Measurements from ENCODE around the gene RBM39.
"Not testable (repeated sequence)": the region's sequence is repeated elsewhere in the genome, so short reads cannot be mapped to it uniquely, and the experiment has no call there.

RBM39 gene

DNA sequence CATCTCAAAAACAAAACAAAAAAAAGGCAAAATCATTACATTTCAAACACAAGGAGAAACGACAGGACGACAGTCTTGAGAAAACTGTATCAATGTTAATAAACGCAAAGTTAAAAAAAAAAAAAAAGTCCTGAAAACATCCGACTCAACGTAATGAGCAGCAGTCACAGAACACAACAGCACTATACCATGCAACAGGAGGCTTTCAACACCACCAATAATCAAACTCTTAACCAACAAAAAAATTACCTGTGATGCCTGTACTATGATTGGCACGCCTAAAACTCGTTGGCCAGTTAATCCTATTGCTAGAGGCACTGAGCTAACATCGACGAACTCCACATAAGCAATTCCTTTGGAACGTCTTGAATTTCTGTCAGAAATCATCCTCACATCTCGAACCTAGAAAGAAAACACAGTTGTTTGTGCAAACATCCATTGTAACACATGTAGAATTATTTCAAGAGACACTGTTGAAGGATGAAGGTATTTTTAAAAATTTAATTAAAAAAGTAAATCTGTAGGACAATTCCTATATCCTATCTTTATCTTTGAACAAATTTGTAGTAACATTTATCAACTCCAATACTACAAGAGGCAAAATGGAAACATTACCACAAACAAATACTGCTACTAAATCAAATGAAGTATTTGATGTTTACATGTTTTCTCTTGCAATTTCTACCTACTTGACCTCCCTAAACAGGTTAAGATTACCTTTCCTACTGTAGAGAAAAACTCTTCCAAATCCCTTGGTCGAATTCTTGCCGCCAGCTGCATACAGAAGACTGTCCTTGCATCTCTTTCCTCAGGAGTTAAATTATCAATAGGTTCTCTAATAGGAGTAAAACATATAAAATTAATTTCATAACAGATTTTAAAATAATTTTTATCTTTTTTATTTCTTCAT is 17.5 kb downstream of the RBM39 start:
- DNase-seq (ENCODE audit: low spot score) = no peak

DNA sequence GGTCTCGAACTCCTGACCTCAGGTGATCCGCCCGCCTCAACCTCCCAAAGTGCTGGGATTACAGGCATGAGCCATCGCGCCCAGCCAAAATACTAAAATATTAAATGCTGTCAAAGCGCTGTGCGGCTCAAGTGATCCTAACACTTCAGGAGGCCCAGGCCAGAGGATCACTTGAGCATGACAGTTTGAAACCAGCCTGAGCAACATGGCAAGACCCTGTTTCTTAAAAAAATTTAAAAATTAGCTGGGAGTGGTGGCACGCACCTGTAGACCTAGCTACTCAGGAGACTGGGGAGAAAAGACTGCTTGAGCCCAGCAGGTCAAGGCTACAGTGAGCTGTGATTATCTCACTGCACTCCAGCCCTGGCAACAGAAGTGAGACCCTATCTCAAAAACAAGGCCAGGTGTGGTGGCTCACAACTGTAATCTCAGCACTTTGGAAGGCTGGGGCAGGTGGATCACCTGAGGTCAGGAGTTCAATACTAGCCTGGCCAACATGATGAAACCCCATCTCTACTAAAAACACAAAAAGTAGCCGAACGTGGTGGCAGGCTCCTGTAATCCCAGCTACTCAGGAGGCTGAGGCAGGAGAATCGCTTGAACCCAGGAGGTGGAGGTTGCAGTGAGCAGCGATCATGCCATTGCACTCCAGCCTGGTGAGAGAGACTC is 18.3 kb downstream of the RBM39 start:
- not testable (repeated sequence) for DNase-seq (ENCODE audit: low spot score)

DNA sequence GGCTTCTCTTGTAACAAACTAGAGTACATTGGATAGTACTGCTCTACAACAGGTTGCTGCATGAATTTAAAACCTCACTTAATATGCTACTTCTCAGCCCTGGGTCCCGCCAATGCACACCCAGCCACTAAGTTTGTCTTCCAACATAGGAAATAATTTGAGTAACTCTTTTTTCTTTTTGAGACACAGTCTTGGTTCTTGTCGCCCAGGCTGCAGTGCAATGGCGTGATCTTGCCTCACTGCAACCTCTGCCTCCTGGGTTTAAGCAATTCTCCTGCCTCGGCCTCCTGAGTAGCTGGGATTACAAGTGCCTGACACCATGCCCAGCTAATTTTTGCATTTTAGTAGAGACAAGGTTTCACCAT is 18.8 kb downstream of the RBM39 start:
- not testable (repeated sequence) for DNase-seq (ENCODE audit: low spot score)

DNA sequence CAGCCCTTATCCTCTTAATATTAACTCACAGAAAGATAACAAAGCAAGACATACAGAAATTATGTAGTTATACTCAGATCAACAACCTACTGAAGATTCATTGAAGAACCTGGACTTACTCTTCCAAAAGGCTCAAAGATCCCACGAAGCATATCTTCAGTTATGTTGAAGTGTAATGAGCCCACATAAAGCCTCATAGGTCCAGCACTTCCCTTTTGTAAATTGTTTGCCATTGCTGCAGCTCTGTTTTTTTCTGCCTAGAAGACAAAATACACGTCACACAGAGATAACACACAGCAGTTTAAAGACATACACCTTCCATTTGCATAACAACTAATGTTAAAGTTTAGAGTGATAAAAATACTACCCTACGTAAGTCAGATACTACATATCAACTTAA is 20.4 kb downstream of the RBM39 start:
- DNase-seq (ENCODE audit: low spot score) = no peak

DNA sequence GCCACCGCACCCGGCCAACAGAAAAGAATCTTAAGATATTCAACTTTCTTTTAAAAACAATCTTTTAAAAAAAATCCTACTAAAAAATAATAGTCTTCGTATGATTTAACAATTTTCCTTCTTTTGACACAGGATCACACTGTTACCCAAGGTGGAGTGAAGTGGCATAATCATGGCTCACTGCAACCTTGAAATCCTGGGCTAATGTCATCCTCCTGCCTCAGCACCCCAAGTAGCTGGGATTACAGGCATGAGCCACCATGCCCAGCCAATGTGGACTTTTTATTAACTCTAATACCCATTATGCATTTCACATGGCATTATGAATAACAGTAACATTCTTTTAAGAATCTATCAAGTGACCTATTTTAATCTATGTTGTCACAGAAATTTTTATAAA is 20.8 kb downstream of the RBM39 start:
- no peak for DNase-seq (ENCODE audit: low spot score)

DNA sequence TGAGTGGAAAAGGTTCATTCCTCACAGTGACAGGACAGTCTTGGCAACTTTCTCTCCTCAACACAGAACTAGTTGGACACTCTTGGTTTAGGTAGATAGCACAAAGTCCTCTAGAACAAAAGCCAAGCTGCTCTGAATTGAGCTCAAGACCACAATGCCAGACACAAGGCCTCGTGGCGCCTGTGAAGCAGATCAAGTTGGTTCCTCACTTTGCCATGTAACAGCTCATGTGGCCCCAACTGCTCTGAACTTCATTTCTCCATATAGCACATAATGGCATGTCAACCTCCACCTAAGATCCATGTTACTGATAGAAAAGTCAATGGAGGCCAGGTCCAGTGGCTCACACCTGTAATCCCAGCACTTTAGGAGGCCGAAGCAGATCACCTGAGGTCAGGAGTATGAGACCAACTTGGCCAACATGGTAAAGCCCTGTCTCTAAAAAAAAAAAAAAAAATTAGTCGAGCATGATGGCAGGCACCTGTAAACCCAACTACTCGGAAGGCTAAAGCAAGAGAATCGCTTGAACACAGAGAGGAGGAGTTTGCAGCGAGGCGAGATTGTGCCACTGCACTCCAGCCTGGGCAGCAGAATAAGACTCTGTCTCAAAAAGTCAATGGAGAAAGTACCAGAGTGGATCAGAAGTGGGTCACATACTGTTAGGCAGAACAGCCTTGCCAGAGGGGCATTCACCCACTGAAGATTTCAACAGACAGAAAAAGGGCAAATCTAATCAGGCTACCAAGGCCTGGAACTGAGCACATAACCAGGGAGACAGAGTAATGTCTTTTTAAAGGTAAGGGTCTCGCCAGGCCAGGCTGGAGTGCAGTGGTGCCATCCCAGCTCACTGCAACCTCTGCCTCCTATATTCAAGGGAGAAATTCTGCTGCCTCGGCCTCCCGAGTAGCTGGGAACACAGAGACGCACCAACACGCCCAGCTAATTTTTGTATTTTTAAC is 21.6 kb downstream of the RBM39 start:
- DNase-seq (ENCODE audit: low spot score) = no peak

DNA sequence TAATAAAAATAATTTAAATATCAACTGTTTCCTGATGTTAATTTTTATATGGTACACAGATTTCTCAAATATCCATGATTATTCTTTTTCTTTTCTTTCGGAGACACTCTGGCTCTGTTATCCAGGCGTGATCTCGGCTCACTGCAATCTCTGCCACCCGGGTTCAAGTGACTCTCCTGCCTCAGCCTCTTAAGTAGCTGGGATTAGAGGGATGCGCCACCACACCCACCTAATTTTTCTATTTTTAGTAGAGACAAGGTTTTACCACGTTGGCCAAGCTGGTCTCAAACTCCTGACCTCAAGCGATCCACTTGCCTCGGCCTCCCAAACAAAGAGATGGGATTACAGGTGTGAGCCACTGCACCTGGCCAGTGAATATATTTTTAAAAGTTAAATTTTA is 22.3 kb downstream of the RBM39 start:
- no peak for DNase-seq (ENCODE audit: low spot score)

DNA sequence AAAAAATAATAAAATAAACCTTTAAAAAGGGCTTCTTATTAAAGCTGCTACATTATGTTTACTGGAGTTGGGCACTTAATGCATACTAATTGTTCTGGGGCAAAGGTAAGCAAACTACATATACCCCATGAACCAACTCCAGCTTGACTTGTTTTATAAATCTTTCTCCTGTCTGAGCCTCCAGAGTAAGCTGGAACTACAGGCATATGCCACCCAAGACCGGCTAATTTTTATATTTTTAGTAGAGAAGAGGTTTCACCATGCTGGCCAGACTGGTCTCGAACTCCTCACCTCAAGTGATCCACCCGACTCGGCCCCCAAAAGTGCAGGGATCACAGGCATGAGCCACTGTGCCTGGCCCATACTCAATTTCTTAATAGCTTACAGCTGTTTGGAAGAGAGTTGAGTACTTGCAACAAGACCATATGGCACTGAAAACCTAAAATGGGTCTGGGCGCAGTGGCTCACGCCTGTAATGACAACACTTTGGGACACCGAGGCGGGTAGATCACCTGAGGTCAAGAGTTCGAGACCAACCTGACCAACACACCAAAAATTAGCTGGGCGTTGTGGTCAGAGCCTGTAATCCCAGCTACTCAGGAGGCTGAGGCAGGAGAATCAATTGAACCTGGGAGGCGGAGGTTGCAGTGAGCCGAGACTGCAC is 23.0 kb downstream of the RBM39 start:
- DNase-seq (ENCODE audit: low spot score) = no peak

DNA sequence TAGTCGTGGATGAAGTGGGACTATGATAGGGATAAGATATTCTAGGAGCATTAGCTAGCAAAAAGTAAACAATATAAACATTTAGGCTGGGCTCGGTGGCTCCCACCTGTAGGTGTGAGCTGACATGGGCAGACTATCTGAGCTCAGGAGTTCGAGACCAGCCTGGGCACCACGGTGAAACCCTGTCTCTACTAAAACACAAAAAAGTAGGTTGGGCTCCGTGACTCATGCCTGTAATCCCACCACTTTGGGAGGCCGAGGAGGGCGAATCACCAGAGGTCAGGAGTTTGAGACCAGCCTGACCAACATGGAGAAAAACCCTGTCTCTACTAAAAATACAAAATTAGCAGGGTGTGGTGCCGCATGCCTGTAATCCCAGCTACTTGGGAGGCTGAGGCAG is 23.7 kb downstream of the RBM39 start:
- DNase-seq (ENCODE audit: low spot score) = not testable (repeated sequence)

DNA sequence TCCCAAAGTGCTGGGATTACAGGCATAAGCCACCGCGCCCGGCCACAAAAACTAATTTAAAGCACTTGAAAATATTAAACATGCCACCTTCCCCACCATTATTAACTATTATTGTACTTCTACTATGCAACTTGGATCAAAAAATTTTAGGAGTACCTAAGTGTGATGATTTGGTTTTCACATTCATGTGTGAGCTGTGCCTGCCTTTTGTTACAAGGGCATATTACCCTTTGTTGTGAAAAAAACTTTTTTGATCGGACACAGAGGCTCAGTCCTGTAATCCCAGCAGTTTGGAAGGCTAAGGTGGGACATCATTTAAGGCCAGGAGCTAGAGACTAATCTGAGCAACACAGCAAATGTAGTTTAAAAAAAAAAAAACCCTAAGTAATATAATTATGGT is 25.7 kb downstream of the RBM39 start:
- DNase-seq (ENCODE audit: low spot score) = no peak

DNA sequence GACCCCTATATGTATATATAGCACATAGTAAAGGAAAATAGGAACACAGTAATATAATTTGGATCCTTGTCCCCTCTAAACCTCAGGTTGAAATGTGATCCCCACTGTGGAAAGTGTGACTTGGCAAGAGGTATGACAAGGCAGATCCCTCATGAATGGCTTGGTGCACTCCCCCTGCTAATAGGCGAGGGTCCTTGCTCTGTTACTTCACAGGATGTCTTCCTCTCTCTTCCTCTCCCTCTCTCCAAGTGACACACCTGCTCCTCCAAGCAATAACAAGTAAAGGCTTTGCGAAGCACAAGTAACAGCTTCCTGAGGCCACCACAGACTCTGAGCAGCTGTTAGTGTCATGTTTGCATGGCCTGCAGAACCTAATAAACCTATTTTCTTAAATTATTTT is 26.4 kb downstream of the RBM39 start:
- DNase-seq (ENCODE audit: low spot score) = no peak

DNA sequence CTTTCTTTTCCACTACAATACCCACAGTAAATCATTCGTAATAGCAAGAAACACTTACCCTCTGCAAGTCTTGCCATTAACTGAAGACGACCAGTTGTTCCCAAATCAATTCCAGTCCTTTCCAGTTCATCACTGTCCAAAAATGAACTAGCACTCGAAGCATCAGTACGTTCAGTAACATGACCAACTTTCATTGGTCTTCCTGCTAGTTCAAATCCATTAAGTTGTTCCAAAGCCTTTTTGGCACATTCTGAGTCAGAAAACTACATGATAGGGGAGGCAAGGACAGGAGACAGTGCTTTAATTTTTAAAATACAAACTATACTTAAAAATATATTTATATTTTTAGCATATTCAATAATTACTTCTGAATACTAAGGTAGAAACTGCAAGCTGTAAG is 27.9 kb downstream of the RBM39 start:
- DNase-seq (ENCODE audit: low spot score) = no peak

DNA sequence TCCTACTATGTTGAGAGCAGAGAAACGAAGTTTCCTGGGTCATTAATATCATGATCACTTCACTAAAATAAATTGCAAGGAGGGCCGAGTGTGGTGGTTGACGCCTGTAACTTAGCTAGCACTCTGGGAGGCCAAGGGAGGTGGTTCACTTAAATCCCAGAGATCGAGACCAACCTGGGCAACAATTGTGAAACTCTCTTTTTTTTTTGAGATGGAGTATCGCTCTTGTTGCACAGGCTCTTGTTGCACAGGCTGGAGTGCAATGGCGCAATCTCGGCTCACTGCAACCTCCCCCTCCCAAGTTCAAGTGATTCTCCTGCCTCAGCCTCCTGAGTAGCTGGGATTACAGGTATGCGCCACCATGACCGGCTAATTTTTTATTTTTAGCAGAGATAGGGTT is 28.9 kb downstream of the RBM39 start:
- DNase-seq (ENCODE audit: low spot score) = not testable (repeated sequence)

DNA sequence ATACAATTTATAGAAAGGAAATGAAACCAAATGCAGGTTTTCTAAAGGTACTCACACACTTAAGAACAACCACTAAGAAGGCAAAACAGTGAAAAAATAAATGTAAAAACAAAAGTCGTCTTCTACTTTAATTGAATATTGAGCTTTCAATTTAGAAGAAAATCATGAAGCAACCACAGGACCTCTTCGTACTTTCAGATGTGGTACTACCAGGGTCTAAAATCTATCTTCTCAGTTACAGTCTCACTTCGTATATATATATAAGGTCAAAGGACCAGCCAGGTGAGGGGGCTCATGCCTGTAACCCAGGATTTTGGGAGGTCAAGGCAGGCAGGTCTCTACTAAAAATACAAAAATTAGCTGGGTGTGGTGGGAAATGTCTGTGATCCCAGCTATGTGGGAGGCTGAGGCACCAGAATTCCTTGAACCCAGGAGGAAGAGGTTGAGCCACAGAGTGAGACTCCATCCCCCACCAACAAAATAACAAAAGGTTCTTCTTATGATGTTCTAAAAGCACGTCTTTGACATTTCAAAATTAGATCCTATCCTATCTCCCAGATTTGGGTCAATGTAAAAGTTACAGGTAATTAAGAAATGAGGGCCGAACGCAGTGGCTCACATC is 30.4 kb downstream of the RBM39 start:
- no peak for DNase-seq (ENCODE audit: low spot score)

DNA sequence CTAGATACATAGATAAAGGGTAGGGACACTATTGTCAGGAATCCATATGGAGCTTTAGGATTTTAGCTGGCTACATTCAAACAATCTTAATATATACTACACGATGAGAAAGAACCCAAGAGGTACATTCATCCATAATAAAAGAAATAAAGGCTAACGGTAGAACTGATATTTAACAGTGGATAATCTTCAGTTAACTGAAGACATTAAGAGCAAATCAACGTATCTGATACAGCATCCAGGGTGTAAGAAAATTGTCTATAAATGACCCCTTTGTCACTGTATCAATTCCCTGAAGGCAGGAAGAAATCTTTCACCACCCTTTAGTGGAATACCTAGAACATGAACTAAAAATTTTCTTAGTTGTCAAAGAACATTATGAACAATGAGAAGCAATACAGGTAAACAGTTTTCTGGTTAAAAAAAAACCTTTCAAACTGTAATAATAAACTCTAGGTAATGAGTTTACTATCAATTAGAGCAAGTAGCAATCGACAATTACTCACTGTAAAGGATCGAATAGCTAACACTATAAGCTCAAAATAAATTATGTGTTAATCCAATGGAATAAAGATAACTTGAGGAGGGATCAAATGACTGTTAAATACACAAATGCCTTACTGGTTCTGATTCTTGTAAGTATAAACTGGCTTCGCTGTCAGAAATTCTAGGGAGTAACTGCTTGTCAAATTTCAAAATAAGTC is 31.0 kb downstream of the RBM39 start:
- DNase-seq (ENCODE audit: low spot score) = no peak

DNA sequence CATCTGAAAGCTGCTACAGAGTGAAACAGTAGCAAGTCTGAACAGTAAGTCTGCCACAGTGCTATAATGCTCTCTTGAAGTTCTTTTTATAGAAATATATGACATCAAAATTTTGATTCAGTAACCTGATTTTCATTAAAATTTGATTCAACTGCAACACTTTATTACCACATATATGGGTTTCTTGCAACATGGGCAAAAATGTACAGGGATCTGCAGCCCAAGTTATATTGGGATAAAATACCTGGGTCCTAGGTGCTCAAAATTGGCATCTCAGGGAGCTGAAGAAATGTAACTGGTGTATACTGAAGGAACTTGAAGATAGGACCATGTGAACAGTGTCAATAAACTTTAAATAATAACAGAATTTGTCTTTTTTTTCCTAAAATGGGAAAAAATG is 32.0 kb downstream of the RBM39 start:
- DNase-seq (ENCODE audit: low spot score) = no peak

DNA sequence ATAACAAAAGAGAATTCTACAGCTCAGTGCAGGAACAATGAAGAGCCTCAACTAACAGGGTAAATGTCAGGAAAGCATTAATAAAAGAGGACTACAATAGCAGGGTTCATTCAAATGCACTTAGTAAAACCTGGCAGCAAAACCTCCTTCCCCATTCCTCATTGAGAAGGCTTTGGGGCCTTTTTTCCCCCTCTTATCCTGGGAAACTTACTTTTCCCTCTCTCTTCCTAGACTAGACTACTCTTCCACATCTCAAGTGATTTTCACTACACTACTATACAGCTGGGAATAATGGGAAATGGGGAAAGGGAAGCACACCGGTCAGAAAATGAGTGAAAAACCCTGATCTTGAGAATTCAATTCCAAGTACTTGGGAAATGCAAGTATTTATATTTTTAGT is 32.8 kb downstream of the RBM39 start:
- no peak for DNase-seq (ENCODE audit: low spot score)

DNA sequence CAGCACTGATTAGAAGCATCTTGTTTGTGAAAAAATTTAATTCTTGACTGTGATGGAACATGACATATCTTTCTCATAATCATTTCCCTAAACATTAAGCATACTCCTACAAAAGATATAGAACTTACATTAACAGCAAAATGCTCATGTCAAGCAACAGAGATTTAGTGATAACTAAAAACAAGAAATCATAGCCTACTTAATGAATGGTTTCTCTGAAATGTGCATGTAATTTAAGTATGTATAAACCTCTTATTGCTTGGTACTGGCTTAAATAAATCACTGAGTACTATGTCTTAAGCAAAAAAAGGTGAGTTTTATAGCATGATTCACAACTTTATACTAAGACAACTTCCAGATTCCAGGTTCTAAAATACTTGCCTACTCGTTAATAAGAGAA is 33.6 kb downstream of the RBM39 start:
- DNase-seq (ENCODE audit: low spot score) = no peak

DNA sequence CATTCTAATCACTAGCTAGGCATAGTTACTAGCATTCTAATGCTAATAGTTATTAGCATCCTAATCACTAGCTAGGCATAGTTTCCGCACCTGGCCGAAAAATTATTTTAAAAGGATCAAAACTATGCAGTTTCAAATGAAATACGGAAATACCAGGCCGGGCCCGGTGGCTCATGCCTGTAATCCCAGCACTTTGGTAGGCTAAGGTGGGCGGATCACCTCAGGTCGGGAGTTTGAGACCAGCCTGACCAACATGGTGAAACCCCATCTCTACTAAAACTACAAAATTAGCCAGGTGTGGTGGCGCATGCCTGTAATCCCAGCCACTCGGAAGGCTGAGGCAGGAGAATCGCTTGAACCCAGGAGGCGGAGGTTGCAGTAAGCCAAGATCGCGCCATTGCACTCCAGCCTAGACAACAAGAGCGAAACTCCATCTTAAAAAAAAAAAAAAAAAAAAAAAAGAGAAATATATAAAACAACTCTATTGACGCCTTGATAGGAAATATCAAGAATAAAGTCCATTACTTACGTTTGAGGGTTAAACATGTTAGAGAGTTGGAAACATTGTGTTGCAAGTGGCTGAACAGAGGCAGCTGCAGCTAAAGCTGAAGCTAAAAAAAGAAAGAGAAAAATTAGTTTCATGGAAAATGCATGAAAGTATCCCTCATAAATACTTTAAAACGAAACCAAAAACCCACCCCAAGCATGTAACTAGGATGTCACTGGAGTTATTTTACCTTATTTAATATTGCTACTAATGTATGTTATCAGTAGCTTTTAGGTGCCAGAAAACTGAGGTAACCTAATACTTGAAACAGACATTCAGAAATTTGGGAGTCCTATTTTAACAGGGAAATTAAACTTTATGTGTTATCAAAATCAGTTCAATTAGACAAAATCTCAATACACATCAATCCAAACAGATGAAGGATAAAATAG is 35.2 kb downstream of the RBM39 start:
- not testable (repeated sequence) for DNase-seq (ENCODE audit: low spot score)

DNA sequence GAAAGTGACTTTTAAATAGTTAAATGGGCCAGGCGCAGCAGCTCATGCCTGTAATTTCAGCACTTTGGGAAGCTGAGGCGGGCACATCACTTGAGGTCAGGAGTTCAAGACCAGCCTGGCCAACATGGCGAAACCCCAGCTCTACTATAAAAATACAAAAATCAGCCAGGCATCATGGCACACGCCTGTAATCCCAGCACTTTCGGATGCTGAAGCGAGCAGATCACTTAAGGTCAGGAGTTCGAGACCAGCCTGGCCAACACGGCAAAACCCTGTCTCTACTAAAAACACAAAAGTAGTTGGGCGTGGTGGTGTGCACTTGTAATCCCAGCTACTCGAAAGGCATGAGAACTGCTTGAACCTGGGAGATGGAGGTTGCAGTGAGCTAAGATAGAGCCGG is 36.2 kb downstream of the RBM39 start:
- DNase-seq (ENCODE audit: low spot score) = not testable (repeated sequence)
